Uterus (tissue), 2 donors: ENCODE data around the gene PPM1H.

Source experiments
- POLR2A ChIP-seq, 2 donors: fragments of 450-650 bp; IDR thresholded peaks; one replicate each; pipeline ENCODE4 v1.6.1; 2016; ENCODE audit warnings: antibody characterized with exemption in 2 of 2, mild to moderate bottlenecking in 1 of 2, moderate library complexity in 1 of 2
- TF ChIP-seq, protein P1 (sequence below), 4 experiments: fragments of 200-600 bp in 2 of 4; fragments of 450-650 bp in 2 of 4; sonication (generic) in 2 of 4; IDR thresholded peaks; one replicate each; pipeline ENCODE4 v1.5.1; 2016 to 2019; ENCODE audit warnings: antibody characterized with exemption in 4 of 4, mild to moderate bottlenecking in 2 of 4, moderate library complexity in 1 of 4

DNA sequence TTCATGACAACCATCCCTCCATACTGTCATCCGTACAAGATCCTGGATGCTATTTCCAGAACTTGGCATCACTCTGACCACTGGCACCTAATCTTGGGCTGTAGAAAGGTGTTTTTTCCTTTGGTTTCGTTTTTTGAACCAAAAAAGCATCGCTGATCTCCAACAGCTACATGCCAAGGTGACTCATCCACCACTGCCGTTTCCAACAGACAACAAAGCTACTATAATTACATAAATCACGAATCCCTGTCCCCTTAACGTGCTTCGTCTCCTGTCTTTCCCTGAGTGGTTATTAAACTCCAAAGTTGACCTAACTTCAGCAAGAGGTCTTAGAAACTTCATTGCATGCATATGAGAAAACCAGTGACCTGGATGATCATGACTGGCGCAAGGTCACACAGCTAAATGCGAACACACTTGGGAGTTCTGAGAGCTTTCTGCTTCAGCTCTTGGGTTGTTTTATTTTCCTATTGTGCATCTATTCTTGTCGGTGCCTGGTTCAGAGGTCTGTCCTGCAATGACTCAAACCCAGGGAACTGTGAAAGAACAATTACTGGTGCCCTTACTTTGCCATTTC is 99.9 kb downstream of the PPM1H start:
- TF ChIP-seq POLR2A (IDR thresholded peaks at IDR 0.05) = no peak
- TF ChIP-seq, protein P1, sequence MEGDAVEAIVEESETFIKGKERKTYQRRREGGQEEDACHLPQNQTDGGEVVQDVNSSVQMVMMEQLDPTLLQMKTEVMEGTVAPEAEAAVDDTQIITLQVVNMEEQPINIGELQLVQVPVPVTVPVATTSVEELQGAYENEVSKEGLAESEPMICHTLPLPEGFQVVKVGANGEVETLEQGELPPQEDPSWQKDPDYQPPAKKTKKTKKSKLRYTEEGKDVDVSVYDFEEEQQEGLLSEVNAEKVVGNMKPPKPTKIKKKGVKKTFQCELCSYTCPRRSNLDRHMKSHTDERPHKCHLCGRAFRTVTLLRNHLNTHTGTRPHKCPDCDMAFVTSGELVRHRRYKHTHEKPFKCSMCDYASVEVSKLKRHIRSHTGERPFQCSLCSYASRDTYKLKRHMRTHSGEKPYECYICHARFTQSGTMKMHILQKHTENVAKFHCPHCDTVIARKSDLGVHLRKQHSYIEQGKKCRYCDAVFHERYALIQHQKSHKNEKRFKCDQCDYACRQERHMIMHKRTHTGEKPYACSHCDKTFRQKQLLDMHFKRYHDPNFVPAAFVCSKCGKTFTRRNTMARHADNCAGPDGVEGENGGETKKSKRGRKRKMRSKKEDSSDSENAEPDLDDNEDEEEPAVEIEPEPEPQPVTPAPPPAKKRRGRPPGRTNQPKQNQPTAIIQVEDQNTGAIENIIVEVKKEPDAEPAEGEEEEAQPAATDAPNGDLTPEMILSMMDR (IDR thresholded peaks at IDR 0.05) = no peak
